Keratinocyte (primary cell): ENCODE measurements around the gene CCND1. TPM values are rescaled to one million over a fixed set of nuclear protein-coding genes. Genes with fewer than 3 reads are reported as not detected.

Experiments used
- DNase-seq: peaks from one replicate; pipeline ENCODE4 v3.0.0-alpha.2; 2011; ENCODE audit warnings: low read depth, missing footprints, low spot score
- FAIRE-seq: peaks from 2 replicates; lab custom pipeline; 2011; peaks lifted over from hg19 to GRCh38; lab: Jason Lieb, UNC
- H2AFZ ChIP-seq: 2 replicates; pipeline ENCODE4 v1.6.0; 2012; ENCODE audit warnings: low read length, control low read depth, inconsistent platforms; ENCODE audit not compliant: control insufficient read depth
- H3K27ac ChIP-seq: 2 replicates; pipeline ENCODE4 v1.5.1; 2011; ENCODE audit warnings: low read length; ENCODE audit not compliant: control insufficient read depth, insufficient read depth
- H3K27me3 ChIP-seq: 3 replicates; pipeline ENCODE4 v1.6.0; 2011; ENCODE audit warnings: low read length; ENCODE audit not compliant: control insufficient read depth, insufficient read depth; ENCODE audit errors: extremely low read depth
- H3K36me3 ChIP-seq, 2 experiments: 2 replicates in 1 of 2; 3 replicates in 1 of 2; pipeline ENCODE4 v1.5.1; 2011; ENCODE audit warnings: low read length in 2 of 2, mild to moderate bottlenecking in 1 of 2; ENCODE audit not compliant: control insufficient read depth in 2 of 2, insufficient read depth in 2 of 2; ENCODE audit errors: extremely low read depth in 1 of 2
- H3K4me1 ChIP-seq: 3 replicates; pipeline ENCODE4 v1.5.1; 2011; ENCODE audit warnings: low read length; ENCODE audit not compliant: control insufficient read depth, insufficient read depth; ENCODE audit errors: extremely low read depth
- H3K4me2 ChIP-seq: 3 replicates; pipeline ENCODE4 v1.6.0; 2011; ENCODE audit warnings: low read depth, low read length; ENCODE audit not compliant: control insufficient read depth, insufficient read depth; ENCODE audit errors: extremely low read depth
- H3K4me3 ChIP-seq, 3 experiments: fragments of 200-600 bp in 1 of 3; sonication (generic) in 1 of 3; 2 replicates in 2 of 3; 3 replicates in 1 of 3; pipeline ENCODE4 v1.5.1; 2011 to 2016; ENCODE audit warnings: low read length in 3 of 3, mild to moderate bottlenecking in 3 of 3, control low read depth in 2 of 3, inconsistent platforms in 1 of 3, low read depth in 1 of 3, mixed read lengths in 1 of 3, mixed run types in 1 of 3, moderate library complexity in 1 of 3; ENCODE audit not compliant: control insufficient read depth in 2 of 3, insufficient read depth in 2 of 3; ENCODE audit errors: extremely low read depth in 1 of 3
- H3K79me2 ChIP-seq: 2 replicates; pipeline ENCODE4 v1.6.0; 2012; ENCODE audit warnings: low read length; ENCODE audit not compliant: control insufficient read depth, insufficient read depth
- H3K9ac ChIP-seq: 3 replicates; pipeline ENCODE4 v1.6.0; 2011; ENCODE audit warnings: low read length; ENCODE audit not compliant: control insufficient read depth, insufficient read depth; ENCODE audit errors: extremely low read depth
- H3K9me1 ChIP-seq: 3 replicates; pipeline ENCODE4 v1.6.0; 2011; ENCODE audit warnings: low read length; ENCODE audit not compliant: control insufficient read depth, insufficient read depth; ENCODE audit errors: extremely low read depth
- H3K9me3 ChIP-seq: 2 replicates; pipeline ENCODE4 v1.5.1; 2012; ENCODE audit warnings: low read depth, low read length; ENCODE audit not compliant: control insufficient read depth
- H4K20me1 ChIP-seq: 3 replicates; pipeline ENCODE4 v1.6.0; 2011; ENCODE audit warnings: low read length; ENCODE audit not compliant: control insufficient read depth, insufficient read depth; ENCODE audit errors: extremely low read depth
- EZH2 ChIP-seq: IDR thresholded peaks from one replicate; pipeline ENCODE4 v1.6.1; 2012; ENCODE audit warnings: inconsistent platforms, mild to moderate bottlenecking, low read length, moderate library complexity
- dilution Hi-C: fragments of 300-500 bp; cut with MboI; formaldehyde crosslinking; loops from one replicate; pipeline ENCODE4 v1.7.0; 2020; ENCODE audit warnings: low sequenced_read_pairs; ENCODE audit not compliant: extremely low pct_ligation_motif_present
- polyA plus RNA-seq, 5 experiments: library from polyadenylated mRNA; depleted of rRNA in 3 of 5; stranded (reverse) in 3 of 5; stranded (forward) in 1 of 5; unstranded in 1 of 5; fragments of >200 nt; gene quantifications; 1 replicate in 1 of 5; 2 replicates in 3 of 5; 3 replicates in 1 of 5; pipeline versions ENCODE4 v1.2.1 to v1.2.3, GENCODE V29; 2011 to 2012; ENCODE audit warnings: missing spikeins in 2 of 5, low read depth in 1 of 5, low replicate concordance in 1 of 5
- TF ChIP-seq, protein P1 (sequence below), 3 experiments: IDR thresholded peaks in 1 of 3; conservative IDR thresholded peaks in 1 of 3; optimal IDR thresholded peaks in 1 of 3; 2 replicates in 2 of 3; 3 replicates in 1 of 3; pipeline versions ENCODE3 to v1.5.1; 2011; ENCODE audit warnings: low read length in 3 of 3, mild to moderate bottlenecking in 3 of 3, moderate library complexity in 2 of 3, control low read depth in 1 of 3, inconsistent platforms in 1 of 3; ENCODE audit not compliant: insufficient read depth in 2 of 3; ENCODE audit errors: extremely low read depth in 1 of 3

Gene CCND1
- polyA plus RNA-seq, 1 donor (not counting 4 experiments of a cell fraction or from before 2014, with no cell fraction given) = 124 TPM

DNA sequence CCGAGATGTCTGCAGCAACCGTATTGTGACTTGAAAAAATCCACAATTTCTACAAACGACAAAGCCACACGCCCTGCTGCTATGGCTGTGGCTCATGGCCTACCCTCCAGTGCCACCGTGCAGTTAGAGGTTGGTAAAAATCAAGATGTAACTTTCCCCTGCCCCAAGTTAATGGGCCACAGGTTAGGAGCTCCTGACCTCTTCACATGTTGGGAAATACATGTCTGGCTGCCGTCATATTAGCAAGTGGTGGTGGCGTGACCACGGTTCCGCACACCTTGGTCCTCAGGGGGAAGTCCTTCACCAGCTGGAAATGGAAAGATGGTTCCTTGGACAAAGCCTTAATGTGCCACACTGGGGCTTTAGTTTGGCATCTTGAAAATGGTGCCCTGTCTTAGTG, 27.4 kb upstream of the CCND1 start:
- H3K79me2 ChIP-seq = no peaks in the 10 kb centered on the region
- peaks cover 6% of the 10 kb centered on the region for H3K27me3 ChIP-seq
- H3K27ac ChIP-seq = no peak overlapping the region
- no peaks in the 10 kb centered on the region for H3K36me3 ChIP-seq
- DNase-seq (no peak), FAIRE-seq (no peak)
- no peaks in the 10 kb centered on the region for H3K4me1 ChIP-seq
- H3K4me2 ChIP-seq = no peak overlapping the region
- no peak overlapping the region for H3K9ac ChIP-seq
- H3K9me3 ChIP-seq = no peaks in the 10 kb centered on the region
- H3K4me3 ChIP-seq = no peak overlapping the region
- TF ChIP-seq, protein P1, sequence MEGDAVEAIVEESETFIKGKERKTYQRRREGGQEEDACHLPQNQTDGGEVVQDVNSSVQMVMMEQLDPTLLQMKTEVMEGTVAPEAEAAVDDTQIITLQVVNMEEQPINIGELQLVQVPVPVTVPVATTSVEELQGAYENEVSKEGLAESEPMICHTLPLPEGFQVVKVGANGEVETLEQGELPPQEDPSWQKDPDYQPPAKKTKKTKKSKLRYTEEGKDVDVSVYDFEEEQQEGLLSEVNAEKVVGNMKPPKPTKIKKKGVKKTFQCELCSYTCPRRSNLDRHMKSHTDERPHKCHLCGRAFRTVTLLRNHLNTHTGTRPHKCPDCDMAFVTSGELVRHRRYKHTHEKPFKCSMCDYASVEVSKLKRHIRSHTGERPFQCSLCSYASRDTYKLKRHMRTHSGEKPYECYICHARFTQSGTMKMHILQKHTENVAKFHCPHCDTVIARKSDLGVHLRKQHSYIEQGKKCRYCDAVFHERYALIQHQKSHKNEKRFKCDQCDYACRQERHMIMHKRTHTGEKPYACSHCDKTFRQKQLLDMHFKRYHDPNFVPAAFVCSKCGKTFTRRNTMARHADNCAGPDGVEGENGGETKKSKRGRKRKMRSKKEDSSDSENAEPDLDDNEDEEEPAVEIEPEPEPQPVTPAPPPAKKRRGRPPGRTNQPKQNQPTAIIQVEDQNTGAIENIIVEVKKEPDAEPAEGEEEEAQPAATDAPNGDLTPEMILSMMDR (optimal IDR thresholded peaks at IDR 0.05 in 1 of 3, IDR thresholded peaks at IDR 0.05 in 1 of 3, conservative IDR thresholded peaks at IDR 0.05 in 1 of 3; ENCODE audit: extremely low read depth in 1 of 3, insufficient read depth in 2 of 3, low read length in 3 of 3) = no peak
- no peak for TF ChIP-seq EZH2
- H3K9me1 ChIP-seq = no peaks in the 10 kb centered on the region
- H4K20me1 ChIP-seq = no peaks in the 10 kb centered on the region
- dilution Hi-C loops = no loop called here
- H2AFZ ChIP-seq = no peak overlapping the region

DNA sequence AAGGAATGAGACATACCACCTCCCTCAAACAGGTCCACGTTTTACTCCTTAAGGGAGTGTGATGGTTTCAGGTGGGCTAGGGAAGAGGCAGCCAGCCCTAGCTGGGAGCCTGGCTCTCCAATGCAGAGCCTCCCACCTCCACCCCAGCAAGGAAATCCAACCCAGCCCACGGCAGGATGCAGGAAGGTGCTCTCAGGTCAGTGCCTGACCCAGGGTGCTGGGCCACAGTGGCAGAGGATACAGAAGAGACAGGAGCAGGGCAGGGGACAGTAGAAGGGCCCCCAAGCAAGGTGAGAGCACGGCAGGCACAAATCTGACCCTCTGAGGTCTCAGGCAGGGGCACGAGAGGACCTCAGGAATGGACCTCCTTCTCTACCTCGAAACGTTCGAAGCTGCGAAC, 26.9 kb upstream of the CCND1 start:
- Histone ChIP-seq H3K4me1 (no peaks in the 10 kb centered on the region), H3K4me2 (no peak overlapping the region), H3K27me3 (peaks cover 5% of the 10 kb centered on the region), H3K9me1 (no peaks in the 10 kb centered on the region), H3K9me3 (no peaks in the 10 kb centered on the region), H3K4me3 (no peak overlapping the region), H3K27ac (no peak overlapping the region), H3K36me3 (no peaks in the 10 kb centered on the region), H3K9ac (no peak overlapping the region), H3K79me2 (no peaks in the 10 kb centered on the region), H4K20me1 (no peaks in the 10 kb centered on the region), H2AFZ (no peak overlapping the region)
- FAIRE-seq (no peak), DNase-seq (no peak)
- TF ChIP-seq, protein P1 (optimal IDR thresholded peaks at IDR 0.05 in 1 of 3, IDR thresholded peaks at IDR 0.05 in 1 of 3, conservative IDR thresholded peaks at IDR 0.05 in 1 of 3; ENCODE audit: extremely low read depth in 1 of 3, insufficient read depth in 2 of 3, low read length in 3 of 3) = no peak
- no peak for TF ChIP-seq EZH2
- dilution Hi-C loops = no loop called here
